ENCODE data around the gene ZNF532. TPM values are rescaled to one million over a fixed set of nuclear protein-coding genes. Genes with fewer than 3 reads are reported as not detected.

Gene ZNF532
- total and polyA plus RNA-seq, 9 of the 15 experiments (the other 6 are each of a cell fraction or from before 2014, with no cell fraction given), result 0.42 TPM; not detected in 8

DNA sequence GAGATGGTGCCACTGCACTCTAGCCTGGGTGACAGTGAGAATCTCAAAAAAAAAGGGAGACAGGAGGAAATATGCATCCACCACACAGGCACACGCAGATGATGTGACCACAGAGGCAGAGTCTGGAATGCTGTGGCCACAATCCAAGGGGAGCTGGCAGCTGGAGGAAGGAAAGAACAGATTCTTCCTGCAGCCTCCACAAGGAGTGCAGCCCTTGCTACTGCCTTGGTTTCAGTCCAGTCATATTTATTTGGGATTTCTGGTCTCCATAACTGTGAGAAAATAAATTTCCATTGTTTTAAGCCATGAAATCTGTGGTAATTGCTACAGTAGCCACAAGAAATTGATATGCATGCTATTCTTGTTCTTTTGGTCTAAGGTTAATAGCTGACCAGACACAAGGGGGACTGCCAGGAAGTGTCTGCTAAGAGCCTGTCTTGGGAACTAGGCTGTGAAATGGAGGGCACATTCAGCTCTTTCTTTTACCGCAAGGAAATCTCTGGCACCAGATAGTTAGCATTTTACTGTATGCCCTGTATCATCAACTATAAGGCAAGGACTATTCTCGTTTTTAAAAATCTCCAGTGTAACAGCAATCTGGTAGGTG is 141.9 kb downstream of the ZNF532 start (continued):
- TF ChIP-seq SMARCE1 (IDR thresholded peaks at IDR 0.05) (no peak), BRCA1 (IDR thresholded peaks at IDR 0.05) (no peak), BRCA1 (CRISPR knock-in tag; IDR thresholded peaks at IDR 0.05) (no peak)

- no peak for TF ChIP-seq DMBX1 (CRISPR knock-in tag; IDR thresholded peaks at IDR 0.05; ENCODE audit: borderline replicate concordance)
- TF ChIP-seq ZKSCAN1 (IDR thresholded peaks at IDR 0.05; ENCODE audit: low read depth, low read length), result no peak
- no peak for TF ChIP-seq NUFIP1 (IDR thresholded peaks at IDR 0.05; ENCODE audit: partially characterized antibody)
- peak; percentile 37; the same call in 1 of the 2 replicates for TF ChIP-seq ZNF384 (IDR thresholded peaks at IDR 0.05; ENCODE audit: low read depth, low read length)
- no peak for TF ChIP-seq BRF1 (IDR thresholded peaks at IDR 0.05; ENCODE audit: borderline replicate concordance, extremely low read depth, insufficient read length)
- TF ChIP-seq TRIM24 (IDR thresholded peaks at IDR 0.05), result no peak
- H3K9ac ChIP-seq (ENCODE audit: insufficient read depth in 1 of 2, low read depth in 2 of 2, low read length in 2 of 2), result no peak overlapping the region
- 4% methylated on average over 10 of the region's 13 CpGs for WGBS (ENCODE audit: insufficient coverage, low coverage, missing lambda C conversion rate)
- no TSS peak for BruUV-seq (replicated peaks)
- ATAC-seq (no peak), FAIRE-seq (no peak), DNase-seq (ENCODE audit: extremely low read depth in 1 of 4, low spot score in 3 of 4) (no peak)
- no peak overlapping the region for H2AFZ ChIP-seq (ENCODE audit: low read depth, low read length)
- no peak overlapping the region for H3K27ac ChIP-seq (ENCODE audit: extremely low read depth, low read depth, low read length)
- in situ Hi-C loops (cut with MboI) (no loop called here), intact Hi-C loops (cut with micrococcal nuclease) (no loop called here)
- ChIA-PET POLR2A (interaction anchor here (0.6 kb wide), 2 partner anchors 127 to 394 kb away, joined by 3 read pairs; no protein-coding TSS in a partner anchor), CTCF (ENCODE audit: low intra/inter-chr PET ratio) (no interaction called here)
- no peaks in the 10 kb centered on the region for H3K4me1 ChIP-seq (replicated peaks in 1 of 2; ENCODE audit: control insufficient read depth in 2 of 2, insufficient read depth in 2 of 2, low read length in 2 of 2)
- H3K9me1 ChIP-seq (ENCODE audit: control insufficient read depth, insufficient read depth, low read length), result no peaks in the 10 kb centered on the region
- H3K27me3 ChIP-seq (ENCODE audit: control insufficient read depth in 2 of 2, insufficient read depth in 2 of 2, low read length in 2 of 2), result no peaks in the 10 kb centered on the region
- no peaks in the 10 kb centered on the region for H3K79me2 ChIP-seq (ENCODE audit: control insufficient read depth, insufficient read depth, low read length)
- H3K4me2 ChIP-seq (ENCODE audit: insufficient read depth, low read length), result no peak overlapping the region
- H4K20me1 ChIP-seq (replicated peaks; ENCODE audit: control insufficient read depth, insufficient read depth, low read length), result no peaks in the 10 kb centered on the region
- H3K36me3 ChIP-seq (ENCODE audit: control insufficient read depth, insufficient read depth, low read length), result no peaks in the 10 kb centered on the region
- H3K9me3 ChIP-seq (replicated peaks; ENCODE audit: control insufficient read depth, insufficient read depth, low read depth, low read length), result no peaks in the 10 kb centered on the region
- H3K4me3 ChIP-seq, result no peak overlapping the region
Measured at GRCh38 chr18:59008302-59008974, 143.8 kb downstream of the ZNF532 start.
